ENCODE data around the gene TRMT10A.
"Not testable (repeated sequence)": the region's sequence is repeated elsewhere in the genome, so short reads cannot be mapped to it uniquely, and the experiment has no call there.

Gene TRMT10A

GRCh38 chr4:99552872-99553271 lies 11.0 kb downstream of the TRMT10A start:
- DNase-seq (ENCODE audit: low spot score): no peak

GRCh38 chr4:99540277-99540939 lies 23.4 kb downstream of the TRMT10A start:
- no peak for DNase-seq (ENCODE audit: low spot score)

- DNase-seq (ENCODE audit: low spot score): no peak
Observed at GRCh38 chr4:99537674-99538073, 26.2 kb downstream of the TRMT10A start.

- DNase-seq (ENCODE audit: low spot score): no peak
Observed at GRCh38 chr4:99536848-99537247, 27.0 kb downstream of the TRMT10A start.

- no peak for DNase-seq (ENCODE audit: low spot score)
Observed at GRCh38 chr4:99536271-99536670, 27.6 kb downstream of the TRMT10A start.

GRCh38 chr4:99534699-99535098 lies 29.1 kb downstream of the TRMT10A start:
- DNase-seq (ENCODE audit: low spot score): not testable (repeated sequence)

GRCh38 chr4:99529956-99530355 lies 33.9 kb downstream of the TRMT10A start:
- no peak for DNase-seq (ENCODE audit: low spot score)

- DNase-seq (ENCODE audit: low spot score): no peak
Observed at GRCh38 chr4:99529228-99529627, 34.6 kb downstream of the TRMT10A start.

GRCh38 chr4:99518601-99519295 lies 45.1 kb downstream of the TRMT10A start:
- DNase-seq (ENCODE audit: low spot score): no peak

- DNase-seq (ENCODE audit: low spot score): no peak
Observed at GRCh38 chr4:99510721-99511120, 53.1 kb downstream of the TRMT10A start, which contains the start of gene C4orf17. C4orf17 (plus strand) TSS chr4:99511021; CDS start chr4:99513082, 2,061 bp downstream.

- DNase-seq (ENCODE audit: low spot score): no peak
Observed at GRCh38 chr4:99507762-99508161, 56.1 kb downstream of the TRMT10A start.

- DNase-seq (ENCODE audit: low spot score): no peak
Observed at GRCh38 chr4:99507349-99507748, 56.5 kb downstream of the TRMT10A start.

GRCh38 chr4:99506781-99507180 lies 57.1 kb downstream of the TRMT10A start:
- no peak for DNase-seq (ENCODE audit: low spot score)

- no peak for DNase-seq (ENCODE audit: low spot score)
Observed at GRCh38 chr4:99504804-99505502, 58.9 kb downstream of the TRMT10A start.

All from germinal center (tissue), 1 donor.